Peyer's patch (tissue), 4 donors: ENCODE results near the gene NXPE1.

Experiments used
- POLR2A ChIP-seq, 2 donors: fragments of 450-650 bp; IDR thresholded peaks; one replicate each; pipeline ENCODE4 v1.5.1; 2017; ENCODE audit warnings: antibody characterized with exemption in 2 of 2, mild to moderate bottlenecking in 2 of 2, moderate library complexity in 2 of 2
- TF ChIP-seq, protein P1 (sequence below), 6 experiments: fragments of 450-650 bp in 4 of 6; fragments of 200-600 bp in 2 of 6; sonication (generic) in 1 of 6; IDR thresholded peaks; one replicate each; pipeline ENCODE4 v1.5.1; 2017 to 2019; ENCODE audit warnings: antibody characterized with exemption in 6 of 6, mild to moderate bottlenecking in 3 of 6, moderate library complexity in 1 of 6

- TF ChIP-seq, protein P1, sequence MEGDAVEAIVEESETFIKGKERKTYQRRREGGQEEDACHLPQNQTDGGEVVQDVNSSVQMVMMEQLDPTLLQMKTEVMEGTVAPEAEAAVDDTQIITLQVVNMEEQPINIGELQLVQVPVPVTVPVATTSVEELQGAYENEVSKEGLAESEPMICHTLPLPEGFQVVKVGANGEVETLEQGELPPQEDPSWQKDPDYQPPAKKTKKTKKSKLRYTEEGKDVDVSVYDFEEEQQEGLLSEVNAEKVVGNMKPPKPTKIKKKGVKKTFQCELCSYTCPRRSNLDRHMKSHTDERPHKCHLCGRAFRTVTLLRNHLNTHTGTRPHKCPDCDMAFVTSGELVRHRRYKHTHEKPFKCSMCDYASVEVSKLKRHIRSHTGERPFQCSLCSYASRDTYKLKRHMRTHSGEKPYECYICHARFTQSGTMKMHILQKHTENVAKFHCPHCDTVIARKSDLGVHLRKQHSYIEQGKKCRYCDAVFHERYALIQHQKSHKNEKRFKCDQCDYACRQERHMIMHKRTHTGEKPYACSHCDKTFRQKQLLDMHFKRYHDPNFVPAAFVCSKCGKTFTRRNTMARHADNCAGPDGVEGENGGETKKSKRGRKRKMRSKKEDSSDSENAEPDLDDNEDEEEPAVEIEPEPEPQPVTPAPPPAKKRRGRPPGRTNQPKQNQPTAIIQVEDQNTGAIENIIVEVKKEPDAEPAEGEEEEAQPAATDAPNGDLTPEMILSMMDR (IDR thresholded peaks at IDR 0.05) = no peak
- TF ChIP-seq POLR2A (IDR thresholded peaks at IDR 0.05) = no peak
Observed at GRCh38 chr11:114511538-114511937, 48.1 kb downstream of the NXPE1 start.
